Measurements from ENCODE around the gene ATG9B. TPM values are rescaled to one million over a fixed set of nuclear protein-coding genes. Genes with fewer than 3 reads are reported as not detected.
A peak's percentile ranks its signal among the peaks of the same experiment; 100 is the strongest.

Gene ATG9B
- total and polyA plus RNA-seq, 9 of the 15 experiments (the other 6 are each of a cell fraction or from before 2014, with no cell fraction given) = 0.29 to 8.0 (median 2.1) TPM

- TF ChIP-seq TFAM (CRISPR knock-in tag; conservative IDR thresholded peaks at IDR 0.05) (no peak), ZNF408 (CRISPR knock-in tag; IDR thresholded peaks at IDR 0.05; ENCODE audit: low read depth) (no peak), ZNF143 (CRISPR knock-in tag; IDR thresholded peaks at IDR 0.05) (no peak), ZNF79 (CRISPR knock-in tag; IDR thresholded peaks at IDR 0.05; ENCODE audit: low read depth) (no peak), SIN3A (IDR thresholded peaks at IDR 0.05; ENCODE audit: borderline replicate concordance in 2 of 2, control insufficient read depth in 1 of 2, low read depth in 2 of 2, low read length in 2 of 2) (no peak; a peak in 2 of 4 replicates), CREB3 (tag; conservative IDR thresholded peaks at IDR 0.05; ENCODE audit: low read depth) (0 out of 2 replicates have a peak, but pooled peaks have one; percentile 31), IRF2 (CRISPR knock-in tag; IDR thresholded peaks at IDR 0.05) (no peak), CBX5 (IDR thresholded peaks at IDR 0.05; ENCODE audit: borderline replicate concordance, low read depth) (no peak), HDAC8 (tag; IDR thresholded peaks at IDR 0.05) (no peak), SMARCC2 (IDR thresholded peaks at IDR 0.05; ENCODE audit: low read depth) (no peak), ZMIZ1 (IDR thresholded peaks at IDR 0.05; ENCODE audit: low read depth in 2 of 2, low read length in 2 of 2) (no peak), PREB (CRISPR knock-in tag; IDR thresholded peaks at IDR 0.05) (peak; percentile 63; the same call in 1 of the 2 replicates), TSC22D4 (tag; IDR thresholded peaks at IDR 0.05) (no peak), HMBOX1 (IDR thresholded peaks at IDR 0.05) (no peak), THRB (CRISPR knock-in tag; conservative IDR thresholded peaks at IDR 0.05) (no peak), MECOM (CRISPR knock-in tag; IDR thresholded peaks at IDR 0.05) (no peak), HEY1 (CRISPR knock-in tag; IDR thresholded peaks at IDR 0.05; ENCODE audit: borderline replicate concordance) (no peak)
These were observed 37.2 kb upstream of the ATG9B start (continued) for GRCh38 chr7:151061213-151062110.
